Eye (tissue), 1 donor: ENCODE results near the gene PDZD4.
"Not testable (repeated sequence)": the region's sequence is repeated elsewhere in the genome, so short reads cannot be mapped to it uniquely, and the experiment has no call there.

Experiments
- DNase-seq: peaks from one replicate; pipeline ENCODE4 v3.0.0-alpha.2; 2015

The PDZD4 gene

GRCh38 chrX:153831429-153832150 is 1.2 kb upstream of the PDZD4 start:
- DNase-seq = no peak

DNA sequence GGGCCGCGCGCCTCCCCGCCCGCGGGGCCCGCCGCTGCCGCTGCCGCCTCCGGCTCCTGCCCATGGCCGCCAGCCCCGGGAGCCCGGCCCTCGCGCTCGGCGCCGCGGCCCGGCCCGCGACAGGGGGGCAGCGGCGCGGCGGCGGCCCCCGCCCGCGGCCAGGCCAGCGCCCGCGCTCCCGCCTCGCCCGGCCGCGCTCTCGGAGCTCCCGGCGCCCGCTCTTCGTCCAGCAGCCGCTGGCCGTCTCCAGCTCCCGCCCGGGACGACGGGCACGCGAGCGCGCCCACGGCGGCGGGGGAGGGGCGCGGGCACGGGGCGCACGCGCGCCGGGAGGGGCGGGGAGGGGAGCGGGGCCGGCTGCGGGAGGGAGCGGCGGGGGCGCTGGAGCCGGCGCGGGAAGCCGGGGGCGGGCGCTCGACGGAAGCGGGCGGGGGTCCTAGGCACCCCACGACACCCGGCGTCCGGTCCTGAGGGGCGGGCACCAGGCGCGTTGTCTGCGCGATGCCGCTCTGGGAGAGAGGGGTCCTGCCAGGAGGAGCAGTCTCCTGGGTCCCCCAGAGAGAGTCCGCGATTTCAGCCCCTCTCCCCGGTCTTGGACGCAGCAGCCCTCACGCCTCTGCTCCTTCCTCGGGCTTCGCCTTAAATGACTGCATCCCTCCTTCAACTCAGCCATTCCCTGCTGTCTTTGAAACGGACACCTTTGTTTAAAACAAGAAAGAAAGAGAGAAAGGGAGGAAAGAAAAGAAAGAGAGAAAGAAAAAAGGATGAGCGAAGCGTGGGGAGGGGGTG is 490 bp upstream of the PDZD4 start:
- peak; percentile 42 for DNase-seq

DNA sequence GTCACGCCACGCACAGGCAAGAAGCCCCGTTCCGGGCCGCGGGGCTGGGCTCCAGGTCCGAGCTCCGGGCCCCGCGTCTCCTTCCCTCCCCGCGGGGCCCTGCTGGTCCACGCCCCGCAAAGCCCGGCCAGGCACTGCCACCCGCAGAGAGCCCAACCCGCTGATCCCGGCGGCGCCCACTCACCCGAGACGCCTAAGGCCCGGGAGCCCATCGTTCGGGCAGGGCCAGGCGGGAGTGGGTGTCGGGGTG is 870 bp downstream of the PDZD4 start:
- DNase-seq = no peak

GRCh38 chrX:153828723-153829548 is 1.4 kb downstream of the PDZD4 start:
- DNase-seq = peak; percentile 38

DNA sequence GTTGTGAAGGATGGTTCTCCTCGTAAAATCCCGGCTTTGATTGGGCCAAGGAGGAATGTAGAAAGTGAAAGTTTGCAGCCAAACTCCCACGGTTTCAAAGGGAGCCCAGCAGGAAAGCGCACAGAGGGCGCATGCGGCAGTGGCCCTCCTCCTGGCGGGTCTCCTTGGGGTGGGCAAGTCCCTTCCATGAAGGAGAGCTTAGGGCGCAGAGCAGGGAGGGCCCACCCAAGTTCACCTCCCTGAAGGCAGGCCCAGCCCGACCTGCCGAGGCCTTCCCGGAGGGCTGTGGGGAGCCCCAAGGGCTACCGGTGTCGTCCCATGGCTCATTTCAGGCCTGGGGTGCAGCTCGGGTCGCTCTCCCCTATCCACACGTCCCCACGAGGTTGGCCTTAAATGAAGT is 2.0 kb downstream of the PDZD4 start:
- DNase-seq = no peak

GRCh38 chrX:153827903-153828302 is 2.4 kb downstream of the PDZD4 start:
- no peak for DNase-seq

GRCh38 chrX:153827016-153827415 is 3.3 kb downstream of the PDZD4 start:
- no peak for DNase-seq

DNA sequence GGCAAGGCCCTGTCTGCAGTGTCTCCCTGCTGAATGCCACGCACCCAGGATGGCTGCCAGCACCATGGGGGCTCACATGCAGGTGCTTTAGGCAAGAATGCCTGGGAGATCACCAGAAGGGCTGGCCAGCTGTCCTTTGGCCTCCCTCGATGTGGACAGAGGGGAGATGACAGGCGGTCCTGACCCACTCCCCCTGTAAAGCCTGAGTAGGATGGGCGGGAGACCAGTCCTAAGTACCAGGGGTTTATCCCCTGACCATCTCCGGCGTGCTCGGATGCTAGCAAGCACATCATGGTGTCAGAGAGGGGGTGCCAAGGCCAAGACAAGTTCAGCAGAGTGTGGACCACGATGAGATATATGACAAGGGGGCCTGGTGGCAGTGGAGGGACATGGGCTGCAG is 5.3 kb downstream of the PDZD4 start:
- DNase-seq = no peak

GRCh38 chrX:153824348-153824747 is 6.0 kb downstream of the PDZD4 start:
- no peak for DNase-seq

DNA sequence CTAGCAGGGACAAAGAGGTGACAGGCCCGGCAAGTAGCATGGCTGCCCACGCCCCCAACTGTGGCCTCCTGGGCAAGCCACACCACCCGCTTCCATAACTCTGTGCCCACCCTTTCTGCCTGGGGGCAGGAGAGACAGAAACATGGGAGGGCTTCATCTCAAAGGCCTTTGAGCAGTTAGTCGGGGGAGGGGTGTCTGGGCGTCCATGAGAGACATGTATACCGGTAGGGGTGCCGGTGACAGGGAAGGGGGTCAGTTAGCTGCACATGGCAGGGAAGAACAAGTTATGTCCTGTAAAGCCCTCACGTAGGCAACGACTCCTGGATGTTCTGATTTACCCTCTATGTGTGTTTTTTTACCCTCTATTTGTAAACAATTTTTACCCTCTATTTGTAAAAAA is 9.3 kb downstream of the PDZD4 start:
- no peak for DNase-seq

DNA sequence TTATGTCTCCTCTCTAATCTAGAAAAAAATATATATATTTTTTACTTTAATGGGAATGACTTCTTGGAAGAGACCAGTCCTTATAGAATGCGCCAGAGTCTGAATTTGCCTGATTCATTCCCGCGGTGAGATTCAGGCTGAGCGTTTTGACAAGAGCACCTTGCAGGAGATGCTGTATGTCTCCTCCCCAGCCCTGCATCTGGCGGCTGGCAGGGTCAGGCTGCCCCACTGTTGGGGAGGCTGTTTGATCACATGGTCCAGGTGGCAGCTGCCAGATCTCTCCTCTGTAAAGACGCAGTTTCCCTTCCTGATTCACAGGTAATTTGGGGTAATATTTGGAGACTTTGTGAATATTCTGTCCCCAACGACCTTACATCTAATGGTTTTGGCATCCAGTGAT is 9.7 kb downstream of the PDZD4 start:
- DNase-seq = no peak

- DNase-seq = peak; percentile 68
Measured at GRCh38 chrX:153819384-153820040, 10.8 kb downstream of the PDZD4 start.

- DNase-seq = peak; percentile 80
Measured at GRCh38 chrX:153818571-153819383, 11.6 kb downstream of the PDZD4 start.

DNA sequence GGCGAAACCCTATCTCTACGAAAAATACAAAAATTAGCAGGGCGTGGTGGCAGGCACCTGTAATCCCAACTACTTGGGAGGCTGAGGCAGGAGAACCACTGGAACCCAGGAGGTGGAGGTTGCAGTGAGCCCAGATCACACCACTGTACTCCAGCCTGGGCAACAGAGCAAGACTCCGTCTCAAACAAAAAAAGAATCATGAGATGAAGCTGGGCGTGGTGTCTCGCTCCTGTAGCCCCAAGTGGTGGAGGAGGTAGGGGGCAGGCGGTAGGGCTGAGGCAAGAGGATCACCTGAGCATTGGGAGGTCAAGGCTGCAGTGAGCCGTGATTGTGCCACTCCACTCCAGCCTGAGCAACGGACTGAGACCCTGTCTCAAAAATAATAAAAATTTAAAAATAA is 12.3 kb downstream of the PDZD4 start:
- not testable (repeated sequence) for DNase-seq

DNA sequence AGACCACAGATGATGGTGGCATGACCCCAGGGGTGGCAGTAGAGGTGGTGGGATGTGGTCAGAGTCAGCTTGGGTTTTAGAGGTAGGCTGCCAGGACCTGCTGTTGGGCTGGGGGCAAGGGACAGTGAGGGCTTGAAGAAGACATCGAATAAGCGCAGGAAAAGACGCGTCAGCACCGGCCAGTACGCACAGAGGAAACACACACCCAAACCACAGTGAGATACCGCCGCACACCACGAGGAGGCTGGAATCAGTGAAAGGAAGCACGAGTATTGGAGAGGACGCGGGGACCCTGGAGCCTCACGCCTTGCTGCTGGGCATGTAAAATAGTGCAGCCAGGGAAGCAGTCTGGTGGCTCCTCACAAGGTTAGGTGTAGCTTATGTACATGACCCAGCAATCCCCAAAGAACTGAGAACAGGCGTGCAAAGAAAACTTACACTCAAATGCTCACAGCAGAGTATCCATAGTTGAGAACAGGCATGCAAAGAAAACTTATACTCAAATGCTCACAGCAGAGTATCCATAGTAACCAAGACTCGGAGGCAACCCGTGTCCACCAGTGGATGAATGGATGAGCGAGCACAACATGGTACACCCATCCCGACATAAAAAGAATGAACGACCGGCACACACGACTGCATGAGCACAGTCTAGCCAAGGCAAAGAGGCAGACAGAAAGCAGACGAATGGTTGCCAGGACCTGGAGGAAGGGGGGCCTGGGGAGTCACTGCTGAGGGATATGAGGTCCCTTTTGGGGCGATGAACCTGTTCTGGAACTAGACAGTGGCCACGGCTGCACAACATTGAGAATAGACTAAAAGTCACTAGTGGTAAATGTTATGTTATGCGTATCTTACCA is 13.3 kb downstream of the PDZD4 start:
- DNase-seq = no peak

- no peak for DNase-seq
Measured at GRCh38 chrX:153814591-153815315, 15.6 kb downstream of the PDZD4 start.

DNA sequence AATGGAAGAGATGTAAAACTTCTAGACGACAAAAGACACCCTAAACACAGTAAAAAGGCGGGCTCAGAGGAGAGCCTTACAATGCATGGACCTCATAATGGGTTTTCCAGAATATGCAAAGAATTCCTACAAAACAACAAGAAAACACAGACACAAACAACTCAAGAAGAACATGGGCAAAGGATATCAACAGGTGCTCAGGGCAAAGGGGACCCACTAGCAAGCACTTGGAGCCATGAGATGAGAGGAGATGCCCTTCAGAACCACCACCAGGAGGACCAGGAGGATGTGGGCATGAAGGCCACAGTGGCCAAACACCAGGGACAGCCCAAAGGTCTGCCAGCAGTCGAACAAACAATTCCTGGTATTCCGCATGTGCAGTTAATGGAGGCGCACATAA is 17.2 kb downstream of the PDZD4 start:
- no peak for DNase-seq

DNA sequence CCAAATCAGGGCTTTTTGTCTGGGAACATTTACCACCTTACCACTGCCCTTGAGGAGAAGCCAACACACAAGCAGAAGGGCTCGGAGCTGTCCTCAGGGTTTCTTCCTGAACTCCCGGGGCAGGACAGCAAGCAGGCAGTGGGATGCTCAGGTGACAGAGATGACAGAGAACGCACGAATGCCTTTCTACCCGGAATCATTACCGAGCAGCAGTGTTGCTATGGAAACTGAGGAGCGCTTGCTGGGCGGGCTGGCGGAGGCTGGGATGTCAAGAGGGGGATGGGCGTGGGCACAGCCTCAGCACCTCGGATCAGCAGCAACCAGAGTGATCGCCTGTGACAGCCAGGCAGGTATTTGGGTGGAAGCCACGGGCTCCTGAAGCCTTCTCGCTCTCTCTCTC is 18.1 kb downstream of the PDZD4 start:
- peak; percentile 58 for DNase-seq

- DNase-seq = no peak
Measured at GRCh38 chrX:153807976-153808375, 22.4 kb downstream of the PDZD4 start.

- DNase-seq = no peak
Measured at GRCh38 chrX:153806999-153807575, 23.3 kb downstream of the PDZD4 start.
